DOHH2 (cell line): ENCODE data around the gene RCE1.

ENCODE experiments used
- H3F3A ChIP-seq: fragments of 200-600 bp; sonication (generic), shearing (Covaris generic); 2 replicates; pipeline ENCODE4 v1.6.0; 2016; ENCODE audit warnings: antibody characterized with exemption, mild to moderate bottlenecking; ENCODE audit not compliant: control insufficient read depth, insufficient read depth
- H3K27ac ChIP-seq: fragments of 200-600 bp; sonication (generic); 2 replicates; pipeline ENCODE4 v1.5.1; 2014; ENCODE audit warnings: low read depth, mild to moderate bottlenecking, low read length, moderate library complexity
- H3K27me3 ChIP-seq: fragments of 200-600 bp; sonication (generic); 2 replicates; pipeline ENCODE4 v1.6.1; 2014; ENCODE audit warnings: mild to moderate bottlenecking, low read length, mixed read lengths; ENCODE audit not compliant: control insufficient read depth
- H3K36me3 ChIP-seq: fragments of 200-600 bp; sonication (generic); 2 replicates; pipeline ENCODE4 v1.6.1; 2014; ENCODE audit warnings: mild to moderate bottlenecking, low read length, moderate library complexity, mixed read lengths; ENCODE audit not compliant: control insufficient read depth
- H3K4me1 ChIP-seq: fragments of 200-600 bp; sonication (generic); 2 replicates; pipeline ENCODE4 v1.6.1; 2014; ENCODE audit warnings: mild to moderate bottlenecking, low read length, mixed read lengths; ENCODE audit not compliant: control insufficient read depth
- H3K4me2 ChIP-seq: fragments of 200-600 bp; sonication (generic); 2 replicates; pipeline ENCODE4 v1.6.0; 2014; ENCODE audit warnings: mild to moderate bottlenecking, low read length, moderate library complexity
- H3K4me3 ChIP-seq: fragments of 200-600 bp; sonication (generic); 2 replicates; pipeline ENCODE4 v1.5.1; 2014; ENCODE audit warnings: mild to moderate bottlenecking, low read length, mixed read lengths
- H3K79me2 ChIP-seq: fragments of 200-600 bp; sonication (generic); 2 replicates; pipeline ENCODE4 v1.6.1; 2014; ENCODE audit warnings: mild to moderate bottlenecking, low read length, mixed read lengths; ENCODE audit not compliant: control insufficient read depth
- H3K9me2 ChIP-seq: fragments of 200-600 bp; sonication (generic); replicated peaks from 2 replicates; pipeline ENCODE4 v1.6.1; 2014; ENCODE audit warnings: mild to moderate bottlenecking, low read length, mixed read lengths; ENCODE audit not compliant: control insufficient read depth
- H3K9me3 ChIP-seq: fragments of 200-600 bp; sonication (generic); 2 replicates; pipeline ENCODE4 v1.6.1; 2014; ENCODE audit warnings: antibody characterized with exemption, low read length, mixed read lengths; ENCODE audit not compliant: control insufficient read depth, insufficient read depth
- H4K20me1 ChIP-seq: fragments of 200-600 bp; sonication (generic); 2 replicates; pipeline ENCODE4 v1.6.0; 2014; ENCODE audit warnings: low read depth, mild to moderate bottlenecking, antibody characterized with exemption, low read length, moderate library complexity; ENCODE audit not compliant: control insufficient read depth, insufficient read depth
- EZH2phosphoT487 ChIP-seq: fragments of 200-600 bp; sonication (generic); IDR thresholded peaks from 2 replicates; pipeline ENCODE4 v1.6.1; 2017; ENCODE audit warnings: borderline replicate concordance, mild to moderate bottlenecking, antibody characterized with exemption, low read length, moderate library complexity, mixed read lengths
- TF ChIP-seq, protein P1 (sequence below): fragments of 200-600 bp; sonication (generic); IDR thresholded peaks from one replicate; pipeline ENCODE4 v1.5.1; 2014; ENCODE audit warnings: antibody characterized with exemption, mild to moderate bottlenecking, low read depth, low read length; ENCODE audit not compliant: poor library complexity, severe bottlenecking

RCE1 gene

GRCh38 chr11:66860449-66860831, 17.2 kb downstream of the RCE1 start:
- H3K4me1 ChIP-seq: peaks cover 31% of the 10 kb centered on the region
- peaks cover 15% of the 10 kb centered on the region for H3K36me3 ChIP-seq
- no peak overlapping the region for H3K4me3 ChIP-seq
- H3F3A ChIP-seq: no peaks in the 10 kb centered on the region; the same call in 1 of the 2 replicates
- H3K9me3 ChIP-seq: no peaks in the 10 kb centered on the region
- peaks cover 23% of the 10 kb centered on the region for H3K79me2 ChIP-seq
- TF ChIP-seq, protein P1, sequence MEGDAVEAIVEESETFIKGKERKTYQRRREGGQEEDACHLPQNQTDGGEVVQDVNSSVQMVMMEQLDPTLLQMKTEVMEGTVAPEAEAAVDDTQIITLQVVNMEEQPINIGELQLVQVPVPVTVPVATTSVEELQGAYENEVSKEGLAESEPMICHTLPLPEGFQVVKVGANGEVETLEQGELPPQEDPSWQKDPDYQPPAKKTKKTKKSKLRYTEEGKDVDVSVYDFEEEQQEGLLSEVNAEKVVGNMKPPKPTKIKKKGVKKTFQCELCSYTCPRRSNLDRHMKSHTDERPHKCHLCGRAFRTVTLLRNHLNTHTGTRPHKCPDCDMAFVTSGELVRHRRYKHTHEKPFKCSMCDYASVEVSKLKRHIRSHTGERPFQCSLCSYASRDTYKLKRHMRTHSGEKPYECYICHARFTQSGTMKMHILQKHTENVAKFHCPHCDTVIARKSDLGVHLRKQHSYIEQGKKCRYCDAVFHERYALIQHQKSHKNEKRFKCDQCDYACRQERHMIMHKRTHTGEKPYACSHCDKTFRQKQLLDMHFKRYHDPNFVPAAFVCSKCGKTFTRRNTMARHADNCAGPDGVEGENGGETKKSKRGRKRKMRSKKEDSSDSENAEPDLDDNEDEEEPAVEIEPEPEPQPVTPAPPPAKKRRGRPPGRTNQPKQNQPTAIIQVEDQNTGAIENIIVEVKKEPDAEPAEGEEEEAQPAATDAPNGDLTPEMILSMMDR: no peak
- no peak for TF ChIP-seq EZH2phosphoT487
- H3K4me2 ChIP-seq: no peak overlapping the region
- H4K20me1 ChIP-seq: no peaks in the 10 kb centered on the region
- H3K27me3 ChIP-seq: no peaks in the 10 kb centered on the region
- H3K9me2 ChIP-seq: no peaks in the 10 kb centered on the region
- H3K27ac ChIP-seq: no peak overlapping the region

- no peak overlapping the region for H3K27ac ChIP-seq
- TF ChIP-seq, protein P1: no peak
- TF ChIP-seq EZH2phosphoT487: no peak
- no peaks in the 10 kb centered on the region; the same call in 1 of the 2 replicates for H3F3A ChIP-seq
- H4K20me1 ChIP-seq: no peaks in the 10 kb centered on the region
- no peak overlapping the region for H3K4me3 ChIP-seq
- no peaks in the 10 kb centered on the region for H3K9me3 ChIP-seq
- H3K36me3 ChIP-seq: peaks cover 15% of the 10 kb centered on the region
- no peaks in the 10 kb centered on the region for H3K27me3 ChIP-seq
- no peaks in the 10 kb centered on the region for H3K9me2 ChIP-seq
- peaks cover 31% of the 10 kb centered on the region for H3K4me1 ChIP-seq
- H3K4me2 ChIP-seq: no peak overlapping the region
- H3K79me2 ChIP-seq: peaks cover 23% of the 10 kb centered on the region
Observed at GRCh38 chr11:66861038-66861773, 18.0 kb downstream of the RCE1 start.

DNA sequence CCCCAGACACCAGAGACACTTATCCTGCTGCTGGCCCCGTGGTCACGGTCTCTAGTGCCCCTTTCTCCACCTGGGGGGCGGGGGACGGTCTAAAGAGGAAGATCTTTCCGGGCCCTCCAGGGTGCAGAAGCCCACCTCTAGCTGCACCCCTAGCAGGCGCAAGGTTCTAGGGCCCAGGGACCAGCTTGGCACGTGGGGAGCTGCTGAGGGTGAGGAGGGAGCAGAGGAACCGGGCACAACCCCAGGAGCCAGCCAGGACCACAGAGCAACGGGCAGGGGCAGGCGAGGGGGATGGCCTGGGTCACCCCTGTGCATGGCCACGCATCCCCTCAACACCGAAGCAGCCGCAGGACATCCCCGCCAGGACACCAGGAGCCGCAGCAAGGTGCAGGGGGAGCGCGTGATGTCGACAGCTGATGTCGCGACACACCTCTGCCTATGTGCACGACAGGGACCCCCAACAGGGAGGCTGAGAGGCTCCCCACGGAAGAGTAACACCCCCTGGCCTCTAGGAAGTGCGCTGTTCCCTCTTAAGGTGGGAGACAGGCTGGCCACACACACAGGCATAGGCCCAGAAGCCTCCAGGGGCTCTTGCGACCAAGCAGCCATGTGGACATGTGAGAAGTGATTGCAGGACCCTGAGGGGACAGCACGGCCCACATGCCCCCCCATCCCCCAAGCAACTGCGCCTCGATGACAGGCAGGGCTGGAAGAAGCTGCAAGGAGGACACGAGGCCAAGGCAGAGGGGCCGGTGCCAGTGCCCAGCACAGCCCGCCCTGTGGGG, 18.7 kb downstream of the RCE1 start:
- H4K20me1 ChIP-seq: no peaks in the 10 kb centered on the region
- H3K4me3 ChIP-seq: no peak overlapping the region
- peaks cover 38% of the 10 kb centered on the region for H3K4me1 ChIP-seq
- no peak overlapping the region for H3K27ac ChIP-seq
- TF ChIP-seq, protein P1: no peak
- TF ChIP-seq EZH2phosphoT487: no peak
- no peaks in the 10 kb centered on the region; the same call in 1 of the 2 replicates for H3F3A ChIP-seq
- no peak overlapping the region for H3K4me2 ChIP-seq
- H3K27me3 ChIP-seq: no peaks in the 10 kb centered on the region
- H3K9me3 ChIP-seq: no peaks in the 10 kb centered on the region
- H3K36me3 ChIP-seq: peaks cover 15% of the 10 kb centered on the region
- H3K79me2 ChIP-seq: peaks cover 23% of the 10 kb centered on the region
- H3K9me2 ChIP-seq: no peaks in the 10 kb centered on the region
